HG02973 (cell line): ENCODE results near the gene GMCL1.

Experiments used
- ATAC-seq: cut with Tn5 transposase; IDR thresholded peaks from one replicate; pipeline ENCODE4 v1.9.1; 2021; ENCODE audit warnings: moderate library complexity; ENCODE audit not compliant: unreplicated experiment

GMCL1 gene

GRCh38 chr2:69917852-69918251 lies 88.4 kb downstream of the GMCL1 start:
- ATAC-seq, result no peak

GRCh38 chr2:69918401-69918800 lies 88.9 kb downstream of the GMCL1 start:
- no peak for ATAC-seq

DNA sequence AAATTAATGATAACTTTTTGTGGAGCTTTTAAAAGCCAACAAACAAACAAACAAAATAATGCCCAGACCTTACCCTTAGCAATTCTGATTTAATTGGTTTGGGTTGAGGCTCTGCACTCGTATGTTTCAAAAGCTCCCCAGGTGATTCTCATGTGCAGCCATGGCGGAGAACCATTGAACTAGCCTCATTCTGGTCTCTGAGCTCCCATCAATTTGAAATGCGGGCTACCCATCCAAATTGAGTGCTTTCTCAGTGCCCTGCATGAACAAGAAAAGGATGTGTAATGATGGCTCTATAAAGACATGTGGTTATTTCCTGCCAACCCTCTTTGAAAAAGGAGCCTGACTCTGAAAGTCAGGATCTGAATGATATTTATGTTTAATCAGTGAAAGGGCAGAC lies 93.7 kb downstream of the GMCL1 start:
- ATAC-seq, result no peak

- ATAC-seq, result no peak
Observed at GRCh38 chr2:69926849-69927515, 97.5 kb downstream of the GMCL1 start.
